ENCODE measurements around the gene ACTA1. TPM values are rescaled to one million over a fixed set of nuclear protein-coding genes. Genes with fewer than 3 reads are reported as not detected.
"Not testable (repeated sequence)": the region's sequence is repeated elsewhere in the genome, so short reads cannot be mapped to it uniquely, and the experiment has no call there.

ACTA1 gene
- total and polyA plus RNA-seq, 2 of the 8 experiments (the other 6 are each of a cell fraction or from before 2014, with no cell fraction given) = 23.5 to 58.2 TPM

DNA sequence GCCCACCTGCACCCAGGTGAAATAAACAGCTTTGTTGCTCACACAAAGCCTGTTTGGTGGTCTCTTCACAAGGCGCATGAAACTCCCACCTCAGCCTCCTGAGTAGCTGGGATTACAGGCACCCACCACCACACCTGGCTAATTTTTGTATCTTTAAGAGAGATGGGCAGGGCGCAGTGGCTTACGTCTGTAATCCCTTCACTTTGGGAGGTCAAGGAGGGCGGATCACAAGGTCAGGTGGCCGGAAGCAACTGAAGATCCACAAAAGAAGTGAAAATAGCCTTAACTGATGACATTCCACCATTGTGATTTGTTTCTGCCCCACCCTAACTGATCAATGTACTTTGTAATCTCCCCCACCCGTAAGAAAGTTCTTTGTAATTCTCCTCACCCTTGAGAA is 15.3 kb downstream of the ACTA1 start:
- not testable (repeated sequence) for H3K9me3 ChIP-seq (ENCODE audit: insufficient read depth in 2 of 2, low read depth in 1 of 2, low read length in 1 of 2); DNase-seq (ENCODE audit: low read depth in 1 of 2, low spot score in 2 of 2); H3K4ac ChIP-seq (replicated peaks; ENCODE audit: insufficient read length, low read depth, low read length); H3K56ac ChIP-seq (replicated peaks; ENCODE audit: insufficient read length, low read depth, low read length); H3K9ac ChIP-seq (replicated peaks in 1 of 4; ENCODE audit: extremely low read depth in 1 of 4, low read depth in 3 of 4, low read length in 3 of 4); H4K8ac ChIP-seq (ENCODE audit: extremely low read depth, insufficient read depth, low read length); H2BK120ac ChIP-seq (replicated peaks; ENCODE audit: low read depth, low read length); H2BK15ac ChIP-seq (ENCODE audit: low read length); H3K4me1 ChIP-seq (replicated peaks in 1 of 4; ENCODE audit: control insufficient read depth in 3 of 4, insufficient read depth in 4 of 4, low read length in 3 of 4); H4K5ac ChIP-seq (ENCODE audit: insufficient read length, low read depth, low read length); H3K27me3 ChIP-seq (replicated peaks in 1 of 4; ENCODE audit: control insufficient read depth in 3 of 4, extremely low read depth in 1 of 4, insufficient read depth in 3 of 4, low read length in 3 of 4); H3K23ac ChIP-seq (ENCODE audit: insufficient read length); H2AK5ac ChIP-seq (ENCODE audit: low read depth, low read length); H3K79me1 ChIP-seq (ENCODE audit: low read depth, low read length); H4K20me1 ChIP-seq (replicated peaks in 1 of 2; ENCODE audit: control insufficient read depth in 1 of 2, insufficient read depth in 2 of 2, low read length in 2 of 2); H3K27ac ChIP-seq (ENCODE audit: low read depth, low read length); H3K4me2 ChIP-seq (ENCODE audit: insufficient read depth in 1 of 2, low read depth in 2 of 2, low read length in 2 of 2); H3K14ac ChIP-seq (ENCODE audit: insufficient read length); H2BK12ac ChIP-seq (ENCODE audit: low read depth, low read length); H3K23me2 ChIP-seq (ENCODE audit: low read depth, low read length); H2AFZ ChIP-seq (ENCODE audit: low read length); H3K79me2 ChIP-seq (ENCODE audit: control insufficient read depth in 1 of 2, insufficient read depth in 2 of 2, low read length in 2 of 2); H2BK20ac ChIP-seq (ENCODE audit: low read length); H3K18ac ChIP-seq (ENCODE audit: extremely low read depth, low read length); H4K91ac ChIP-seq (replicated peaks; ENCODE audit: insufficient read length, low read length); H3K4me3 ChIP-seq (ENCODE audit: extremely low read depth in 1 of 4, insufficient read depth in 2 of 4, low read depth in 3 of 4, low read length in 4 of 4); FAIRE-seq; H3K36me3 ChIP-seq (ENCODE audit: control insufficient read depth in 2 of 4, insufficient read depth in 4 of 4, low read length in 3 of 4)
- ChIA-PET POLR2A (ENCODE audit: partially characterized antibody) (interaction anchor here (0.8 to 3.8 kb wide), 4 partner anchors 8 to 17 kb away, joined by 3 to 25 read pairs (median 14); partner anchors contain the start of gene ACTA1), CTCF (ENCODE audit: partially characterized antibody) (interaction anchor here (1.2 kb wide), 1 partner anchor 8 kb away, joined by 3 read pairs; no protein-coding TSS in a partner anchor)
- H2BK5ac ChIP-seq (ENCODE audit: low read depth, low read length) = 0 out of 2 replicates have a peak overlapping the region, but pooled peaks have one; percentile 60
- WGBS, 2 experiments (ENCODE audit: extremely low coverage in 1 of 2, insufficient coverage in 1 of 2, insufficient read length in 1 of 2, insufficient replicate concordance in 2 of 2, low coverage in 1 of 2, low lambda C conversion rate in 2 of 2, missing lambda C conversion rate in 1 of 2) = 59% methylated on average over 6 of the region's 6 CpGs; no CpG with 5 or more reads in 1 of the 2 experiments

DNA sequence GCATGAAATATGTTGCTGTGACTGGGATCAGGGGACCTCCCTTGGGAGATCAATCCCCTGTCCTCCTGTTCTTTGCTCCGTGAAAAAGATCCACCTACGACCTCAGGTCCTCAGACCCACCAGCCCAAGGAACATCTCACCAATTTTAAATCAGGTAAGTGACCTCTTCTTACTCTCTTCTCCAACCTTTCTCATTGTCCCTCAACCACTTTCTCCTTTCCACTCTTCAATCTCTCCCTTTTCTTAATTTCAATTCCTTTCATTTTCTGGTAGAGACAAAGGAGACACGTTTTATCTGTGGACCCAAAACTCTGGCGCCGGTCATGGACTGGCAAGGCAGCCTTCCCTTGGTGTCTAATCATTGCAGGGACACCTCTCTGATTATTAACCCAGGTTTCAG is 21.1 kb downstream of the ACTA1 start:
- H3K9ac ChIP-seq (replicated peaks in 1 of 4; ENCODE audit: extremely low read depth in 1 of 4, low read depth in 3 of 4, low read length in 3 of 4); H2BK5ac ChIP-seq (ENCODE audit: low read depth, low read length); H3K18ac ChIP-seq (ENCODE audit: extremely low read depth, low read length); H4K5ac ChIP-seq (ENCODE audit: insufficient read length, low read depth, low read length); H2AFZ ChIP-seq (ENCODE audit: low read length); H3K9me3 ChIP-seq (ENCODE audit: insufficient read depth in 2 of 2, low read depth in 1 of 2, low read length in 1 of 2); H3K4me3 ChIP-seq (ENCODE audit: extremely low read depth in 1 of 4, insufficient read depth in 2 of 4, low read depth in 3 of 4, low read length in 4 of 4); H3K36me3 ChIP-seq (ENCODE audit: control insufficient read depth in 2 of 4, insufficient read depth in 4 of 4, low read length in 3 of 4); H3K4ac ChIP-seq (replicated peaks; ENCODE audit: insufficient read length, low read depth, low read length); FAIRE-seq; H2BK120ac ChIP-seq (replicated peaks; ENCODE audit: low read depth, low read length); H3K23me2 ChIP-seq (ENCODE audit: low read depth, low read length); DNase-seq (ENCODE audit: low read depth in 1 of 2, low spot score in 2 of 2); H4K8ac ChIP-seq (ENCODE audit: extremely low read depth, insufficient read depth, low read length); H3K4me2 ChIP-seq (ENCODE audit: insufficient read depth in 1 of 2, low read depth in 2 of 2, low read length in 2 of 2); H4K91ac ChIP-seq (replicated peaks; ENCODE audit: insufficient read length, low read length); H2BK12ac ChIP-seq (ENCODE audit: low read depth, low read length); H3K27ac ChIP-seq (ENCODE audit: low read depth, low read length); H2AK5ac ChIP-seq (ENCODE audit: low read depth, low read length); POLR2A ChIA-PET (ENCODE audit: partially characterized antibody); H2BK20ac ChIP-seq (ENCODE audit: low read length); H4K20me1 ChIP-seq (replicated peaks in 1 of 2; ENCODE audit: control insufficient read depth in 1 of 2, insufficient read depth in 2 of 2, low read length in 2 of 2); H3K56ac ChIP-seq (replicated peaks; ENCODE audit: insufficient read length, low read depth, low read length); H3K79me1 ChIP-seq (ENCODE audit: low read depth, low read length); H3K14ac ChIP-seq (ENCODE audit: insufficient read length); H2BK15ac ChIP-seq (ENCODE audit: low read length); H3K23ac ChIP-seq (ENCODE audit: insufficient read length); H3K79me2 ChIP-seq (ENCODE audit: control insufficient read depth in 1 of 2, insufficient read depth in 2 of 2, low read length in 2 of 2): not testable (repeated sequence)
- CTCF ChIA-PET (ENCODE audit: partially characterized antibody) = interaction anchor here (0.9 to 1.7 kb wide), 2 partner anchors 17 to 27 kb away, joined by 3 to 6 read pairs; no protein-coding TSS in a partner anchor
- 75% methylated on average over 5 of the region's 5 CpGs; no CpG with 5 or more reads in 1 of the 2 experiments for WGBS, 2 experiments (ENCODE audit: extremely low coverage in 1 of 2, insufficient coverage in 1 of 2, insufficient read length in 1 of 2, insufficient replicate concordance in 2 of 2, low coverage in 1 of 2, low lambda C conversion rate in 2 of 2, missing lambda C conversion rate in 1 of 2)
- peaks cover 3 to 28% (median 25%) of the 10 kb centered on the region in 4 experiments for H3K27me3 ChIP-seq (replicated peaks in 1 of 4; ENCODE audit: control insufficient read depth in 3 of 4, extremely low read depth in 1 of 4, insufficient read depth in 3 of 4, low read length in 3 of 4)
- peaks cover 11 to 32% (median 24%) of the 10 kb centered on the region in 4 experiments for H3K4me1 ChIP-seq (replicated peaks in 1 of 4; ENCODE audit: control insufficient read depth in 3 of 4, insufficient read depth in 4 of 4, low read length in 3 of 4)

Measured in H1 (cell line).